SK-N-MC (cell line): Measurements from ENCODE around the gene NFATC2.

Experiments used
- DNase-seq: peaks from one replicate; pipeline ENCODE4 v3.0.0-alpha.2; 2011; ENCODE audit warnings: low read depth, low spot score
- H3K27ac ChIP-seq: fragments of 200-600 bp; sonication (generic); 2 replicates; pipeline ENCODE4 v1.5.1; 2016; ENCODE audit warnings: mixed run types
- H3K36me3 ChIP-seq: fragments of 200-600 bp; sonication (generic); 2 replicates; pipeline ENCODE4 v1.6.1; 2017; ENCODE audit warnings: antibody characterized with exemption, low read length, mixed read lengths; ENCODE audit not compliant: insufficient read depth
- H3K4me3 ChIP-seq: fragments of 200-600 bp; sonication (generic); 2 replicates; pipeline ENCODE4 v1.5.1; 2016
- H3K9ac ChIP-seq: fragments of 200-600 bp; sonication (generic); 2 replicates; pipeline ENCODE4 v1.8.0; 2017; ENCODE audit warnings: mixed run types, mixed read lengths; ENCODE audit not compliant: insufficient read length
- H3K9me3 ChIP-seq: fragments of 200-600 bp; sonication (generic); 2 replicates; pipeline ENCODE4 v1.6.1; 2017; ENCODE audit warnings: low read depth, mild to moderate bottlenecking, antibody characterized with exemption, low read length, moderate library complexity, mixed read lengths
- EZH2 ChIP-seq: fragments of 200-600 bp; sonication (generic); IDR thresholded peaks from one replicate; pipeline ENCODE4 v1.6.1; 2017; ENCODE audit warnings: antibody characterized with exemption
- FOXP2 ChIP-seq: optimal IDR thresholded peaks from 2 replicates; pipeline ENCODE3; 2011; ENCODE audit warnings: mild to moderate bottlenecking, moderate library complexity; ENCODE audit not compliant: insufficient read depth; ENCODE audit errors: extremely low read length, control extremely low read depth
- POLR2AphosphoS5 ChIP-seq: IDR thresholded peaks from 2 replicates; pipeline ENCODE4 v1.6.1; 2012; ENCODE audit warnings: mild to moderate bottlenecking, low read depth, low read length, borderline replicate concordance

The NFATC2 gene

DNA sequence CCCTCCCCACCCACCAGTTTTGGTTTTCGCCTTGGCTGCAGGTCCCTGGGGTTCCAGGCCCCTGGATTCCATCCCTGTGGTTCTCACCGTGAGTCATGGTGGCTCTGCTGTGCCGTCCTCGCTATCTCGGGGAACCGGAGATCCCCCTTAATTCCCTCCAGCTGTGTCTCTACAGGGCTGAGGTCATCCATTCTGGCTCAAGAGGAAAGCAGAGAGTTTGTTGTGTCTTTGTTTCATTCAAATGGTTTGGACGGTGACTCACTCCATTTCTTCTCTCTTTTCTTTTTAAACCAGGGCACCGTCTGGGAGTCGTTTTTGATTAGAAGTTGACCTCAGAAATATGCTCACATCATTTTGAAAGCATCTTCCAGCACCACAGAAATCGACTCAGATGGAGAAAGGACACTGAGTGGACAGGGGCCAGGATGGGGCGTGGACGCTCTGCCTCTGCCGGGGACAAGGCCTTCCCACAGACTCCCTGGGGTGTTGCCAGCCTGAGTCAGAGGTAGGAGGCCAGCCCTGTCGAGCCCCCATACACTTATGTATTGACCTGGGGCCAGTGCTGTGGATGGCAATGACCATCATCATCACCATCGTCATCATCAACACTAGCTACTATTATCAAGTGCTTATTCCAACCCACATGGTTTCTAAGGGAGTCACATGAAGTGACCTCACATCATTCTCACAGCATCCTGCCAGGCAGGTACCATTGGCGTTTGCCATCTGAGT is 176.2 kb downstream of the NFATC2 start:
- Histone ChIP-seq H3K36me3 (no peaks in the 10 kb centered on the region), H3K27ac (no peak overlapping the region), H3K4me3 (no peak overlapping the region), H3K9ac (no peak overlapping the region), H3K9me3 (no peaks in the 10 kb centered on the region)
- TF ChIP-seq FOXP2, result no peak
- DNase-seq, result no peak

DNA sequence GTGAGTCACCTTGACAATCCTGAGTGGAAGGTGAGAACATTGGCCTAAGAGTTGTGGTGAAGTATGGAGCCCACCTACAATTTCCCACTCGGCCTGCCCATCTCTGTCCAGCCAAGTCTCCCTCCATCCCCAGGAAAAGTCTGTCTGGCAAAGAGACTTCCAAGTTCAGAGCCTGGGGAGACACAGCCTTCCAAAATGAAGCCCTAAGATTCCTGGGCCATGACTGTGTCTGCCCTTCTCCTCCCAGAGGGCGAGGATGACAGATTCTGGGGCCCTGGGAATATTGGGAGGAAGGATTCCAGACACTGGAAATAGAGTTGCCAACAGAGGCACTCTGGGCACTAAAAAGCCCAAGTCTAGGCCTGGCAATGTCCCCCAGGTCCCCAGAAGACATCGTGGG is 176.8 kb downstream of the NFATC2 start:
- H3K36me3 ChIP-seq, result no peaks in the 10 kb centered on the region
- no peak overlapping the region for H3K4me3 ChIP-seq
- DNase-seq, result no peak
- H3K27ac ChIP-seq, result no peak overlapping the region
- no peak overlapping the region for H3K9ac ChIP-seq
- no peak for TF ChIP-seq EZH2
- no peak for TF ChIP-seq FOXP2
- no peak for TF ChIP-seq POLR2AphosphoS5
- H3K9me3 ChIP-seq, result no peaks in the 10 kb centered on the region

DNA sequence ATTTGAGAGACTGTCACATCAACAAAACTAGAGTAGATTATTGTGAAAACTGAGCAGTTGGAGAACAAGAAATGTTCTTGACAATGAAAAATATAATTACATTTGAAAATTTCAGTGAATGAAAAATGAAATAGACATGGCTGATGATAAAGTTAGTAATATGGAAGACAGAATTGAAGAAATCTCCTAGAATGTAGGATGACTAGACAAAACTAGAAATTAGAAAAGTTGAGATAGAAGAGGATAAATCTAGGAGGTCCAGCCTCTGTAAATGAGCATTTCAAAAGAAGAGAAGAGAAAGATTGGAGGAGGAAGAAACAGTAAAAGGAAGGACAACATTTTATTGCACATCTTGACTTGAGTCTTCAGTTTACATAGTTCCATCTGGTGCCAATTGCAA is 178.7 kb downstream of the NFATC2 start:
- Histone ChIP-seq H3K27ac (no peak overlapping the region), H3K36me3 (no peaks in the 10 kb centered on the region), H3K9ac (no peak overlapping the region), H3K9me3 (no peaks in the 10 kb centered on the region), H3K4me3 (no peak overlapping the region)
- no peak for DNase-seq
- no peak for TF ChIP-seq EZH2
- no peak for TF ChIP-seq POLR2AphosphoS5
- TF ChIP-seq FOXP2, result no peak

DNA sequence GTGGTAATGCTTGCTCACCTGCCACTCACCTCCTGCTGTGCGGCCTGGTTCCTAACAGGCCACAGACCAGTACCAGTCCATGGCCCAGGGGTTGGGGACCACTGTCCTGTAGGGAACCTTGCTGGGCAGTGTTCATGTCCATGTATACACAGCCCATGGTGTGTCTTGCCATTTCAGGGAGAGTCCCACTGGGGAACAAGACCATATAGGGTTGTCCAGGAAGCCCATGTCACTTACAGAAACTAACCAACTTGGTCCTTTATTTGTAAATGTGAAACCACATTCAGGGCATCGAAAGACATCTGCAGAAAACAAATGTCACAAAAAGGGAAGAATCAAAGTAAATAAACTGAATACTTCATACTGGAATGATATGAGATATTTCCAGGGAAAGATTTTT is 179.1 kb downstream of the NFATC2 start:
- Histone ChIP-seq H3K9ac (no peak overlapping the region), H3K27ac (no peak overlapping the region), H3K9me3 (no peaks in the 10 kb centered on the region), H3K36me3 (no peaks in the 10 kb centered on the region), H3K4me3 (no peak overlapping the region)
- DNase-seq, result no peak
- TF ChIP-seq FOXP2, result no peak
- TF ChIP-seq EZH2, result no peak
- TF ChIP-seq POLR2AphosphoS5, result no peak

DNA sequence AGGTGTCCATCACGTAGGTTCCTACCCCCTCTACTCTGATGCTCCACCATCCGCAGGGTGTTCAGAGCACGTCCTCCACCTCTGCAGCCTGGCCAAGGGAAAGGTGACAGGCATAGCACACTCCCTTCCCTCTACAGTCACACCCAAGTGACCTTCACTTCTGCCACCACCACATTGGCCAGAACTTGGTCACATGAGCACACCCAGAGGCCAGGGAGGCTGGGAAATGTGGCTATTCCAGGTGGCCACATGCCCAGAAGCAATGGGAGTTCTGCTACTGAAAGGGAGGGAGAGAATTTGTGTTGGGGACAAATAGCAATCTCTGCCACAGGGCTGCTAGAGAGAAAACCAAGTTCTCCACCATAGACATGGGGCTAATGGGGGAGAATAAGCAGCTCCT is 180.3 kb downstream of the NFATC2 start:
- TF ChIP-seq FOXP2, result no peak
- no peak for TF ChIP-seq POLR2AphosphoS5
- TF ChIP-seq EZH2, result no peak
- Histone ChIP-seq H3K36me3 (no peaks in the 10 kb centered on the region), H3K27ac (no peak overlapping the region), H3K4me3 (no peak overlapping the region), H3K9me3 (no peaks in the 10 kb centered on the region), H3K9ac (no peak overlapping the region)
- no peak for DNase-seq

DNA sequence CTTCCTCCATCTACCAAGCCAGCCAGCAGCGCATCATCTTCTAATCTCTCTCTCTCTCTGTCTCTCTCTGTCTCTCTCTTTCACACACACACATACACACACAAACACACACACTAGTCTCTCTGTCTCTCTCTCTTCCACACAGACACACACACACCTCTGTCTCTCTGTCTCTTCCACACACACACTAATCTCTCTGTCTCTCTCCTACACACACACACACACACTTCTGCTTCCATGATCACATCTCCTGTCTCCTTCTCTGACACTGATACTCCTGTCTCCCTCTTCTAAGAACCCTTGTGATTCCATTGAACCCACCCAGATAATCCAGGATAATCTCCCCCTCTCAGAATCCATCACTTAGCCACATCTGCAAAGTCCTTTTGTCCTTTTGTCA is 181.3 kb downstream of the NFATC2 start:
- Histone ChIP-seq H3K9me3 (no peaks in the 10 kb centered on the region), H3K9ac (no peak overlapping the region), H3K4me3 (no peak overlapping the region), H3K36me3 (no peaks in the 10 kb centered on the region), H3K27ac (no peak overlapping the region)
- TF ChIP-seq FOXP2 (no peak), POLR2AphosphoS5 (no peak), EZH2 (no peak)
- no peak for DNase-seq

DNA sequence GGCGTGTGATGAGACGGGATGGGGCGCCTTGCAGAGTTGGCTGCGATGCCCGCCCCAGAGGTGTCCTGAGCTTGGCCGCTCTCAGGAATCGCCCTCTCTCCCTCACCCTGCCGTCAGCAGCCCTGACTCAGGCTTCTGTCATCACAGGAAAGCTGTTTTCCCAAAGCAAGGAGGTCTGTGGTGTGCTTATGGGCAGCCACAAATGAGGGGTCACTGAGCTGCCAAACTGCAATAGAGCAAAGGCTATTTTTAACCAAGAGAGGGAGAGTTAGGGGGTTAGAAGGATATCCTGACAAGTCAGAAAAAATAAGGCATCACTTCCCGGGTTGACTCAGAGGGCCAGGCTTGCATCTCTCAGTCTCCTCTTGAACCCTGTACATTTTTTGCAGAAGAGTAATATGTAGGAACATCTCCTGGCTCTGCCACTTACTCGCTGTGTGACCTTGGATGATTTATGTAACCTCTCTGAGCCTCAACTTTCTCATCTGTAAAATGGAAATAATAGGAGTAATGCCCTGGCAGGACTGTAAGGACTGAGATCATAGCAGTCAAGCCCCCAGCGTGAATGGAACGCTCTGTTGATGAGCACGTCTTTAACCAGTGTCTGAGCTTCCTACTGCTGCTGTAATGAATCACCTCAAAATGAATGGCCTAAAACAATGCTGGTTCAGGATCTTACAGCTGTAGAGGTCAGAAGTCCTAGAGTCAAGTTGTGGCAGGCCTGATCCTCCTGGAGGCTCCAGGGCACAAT is 181.9 kb downstream of the NFATC2 start:
- no peak overlapping the region for H3K9ac ChIP-seq
- H3K36me3 ChIP-seq, result no peaks in the 10 kb centered on the region
- H3K9me3 ChIP-seq, result no peaks in the 10 kb centered on the region
- TF ChIP-seq FOXP2 (no peak), POLR2AphosphoS5 (no peak), EZH2 (no peak)
- DNase-seq, result no peak
- no peak overlapping the region for H3K27ac ChIP-seq
- H3K4me3 ChIP-seq, result no peak overlapping the region

DNA sequence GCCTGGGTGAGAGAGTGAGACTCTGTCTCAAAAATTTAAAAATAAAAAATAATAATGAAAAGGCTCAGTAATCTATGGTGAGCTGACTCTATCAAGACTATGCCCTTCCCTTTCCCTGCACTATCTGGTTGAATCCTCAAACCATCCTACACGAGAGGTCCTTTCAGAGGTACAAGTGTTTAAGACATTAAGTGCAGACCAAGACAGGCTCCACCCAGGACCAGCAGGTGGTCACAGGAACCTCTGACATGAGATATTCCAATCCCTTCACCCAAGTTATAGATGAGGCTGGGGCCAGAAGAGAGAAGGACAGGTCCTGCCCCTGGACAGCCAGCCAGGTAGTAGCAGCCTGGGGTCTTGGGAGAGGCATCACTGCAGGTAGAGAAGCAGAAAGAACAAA is 182.6 kb downstream of the NFATC2 start:
- Histone ChIP-seq H3K4me3 (no peak overlapping the region), H3K9me3 (no peaks in the 10 kb centered on the region), H3K27ac (no peak overlapping the region), H3K36me3 (no peaks in the 10 kb centered on the region), H3K9ac (no peak overlapping the region)
- DNase-seq, result no peak
- TF ChIP-seq FOXP2 (no peak), EZH2 (no peak), POLR2AphosphoS5 (no peak)

DNA sequence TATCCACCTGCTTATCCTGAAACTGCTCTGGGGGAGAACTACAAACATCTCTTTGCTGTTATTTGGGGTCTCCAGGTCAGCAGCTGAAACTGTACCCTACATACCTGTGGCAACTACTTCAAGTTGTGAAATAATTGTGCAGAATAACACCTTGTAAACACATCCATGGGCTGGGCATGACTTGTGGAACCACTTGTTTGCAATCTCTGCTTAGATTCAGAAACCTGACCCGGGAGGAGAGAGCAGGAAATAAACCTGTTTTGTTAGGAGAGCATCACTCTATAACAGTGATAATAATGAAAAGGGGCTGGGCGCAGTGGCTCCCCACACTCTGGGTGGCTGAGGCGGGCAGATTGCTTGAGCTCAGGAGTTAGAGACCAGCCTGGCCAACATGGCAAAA is 183.1 kb downstream of the NFATC2 start:
- no peak overlapping the region for H3K9ac ChIP-seq
- H3K27ac ChIP-seq, result no peak overlapping the region
- H3K4me3 ChIP-seq, result no peak overlapping the region
- DNase-seq, result no peak
- no peaks in the 10 kb centered on the region for H3K36me3 ChIP-seq
- TF ChIP-seq FOXP2 (no peak), POLR2AphosphoS5 (no peak), EZH2 (no peak)
- no peaks in the 10 kb centered on the region for H3K9me3 ChIP-seq
